GF-D8 (cell line): ENCODE data around the gene SDR42E1.

Experiments
- DNase-seq: peaks from one replicate; lab custom pipeline; 2025; lab: John Stamatoyannopoulos, UW

Gene SDR42E1

DNA sequence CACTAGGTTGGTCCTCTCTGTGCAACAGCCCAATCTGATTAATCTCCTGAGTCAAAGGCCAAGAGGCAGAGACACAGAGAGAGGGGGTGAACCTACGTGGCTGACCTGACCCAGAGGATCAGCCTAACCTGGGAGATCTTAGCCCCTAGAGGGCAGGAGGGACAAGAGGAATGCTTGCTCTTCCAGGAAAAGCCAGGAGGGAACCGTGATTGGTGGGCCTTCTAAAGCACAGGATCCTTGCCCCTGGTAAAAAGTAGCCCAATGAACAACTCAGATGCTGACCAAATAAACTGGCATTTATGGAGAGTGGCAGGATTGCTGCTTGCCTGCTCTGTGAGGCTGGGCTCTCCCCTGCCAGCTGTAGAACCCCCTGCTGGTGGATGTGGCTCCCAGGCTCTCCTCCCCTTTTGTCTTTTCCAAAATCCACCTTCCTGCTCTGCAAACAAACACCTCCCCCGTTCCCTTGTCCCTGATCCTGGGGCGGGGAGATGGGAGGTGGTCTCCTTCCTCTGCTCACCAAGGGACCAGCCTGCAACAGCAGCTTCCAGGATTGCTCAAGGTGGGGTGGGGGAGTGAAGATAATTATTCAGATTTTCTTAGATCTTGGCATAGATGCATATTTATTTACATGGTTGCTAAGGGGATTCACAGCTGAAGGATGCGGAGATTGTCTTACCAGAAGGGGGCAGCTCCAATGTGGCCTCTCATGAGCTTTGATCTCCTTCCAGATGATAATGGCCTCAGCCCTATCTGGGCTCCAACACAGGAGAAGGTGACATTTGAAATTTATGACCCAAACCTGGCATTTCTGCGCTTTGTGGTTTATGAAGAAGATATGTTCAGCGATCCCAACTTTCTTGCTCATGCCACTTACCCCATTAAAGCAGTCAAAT is 71.9 kb downstream of the SDR42E1 start:
- DNase-seq = no peak
